GM21619 (cell line): ENCODE data around the gene AMPD3.
A peak's percentile ranks its signal among the peaks of the same experiment; 100 is the strongest.

Experiments used
- ATAC-seq: cut with Tn5 transposase; IDR thresholded peaks from one replicate; pipeline ENCODE4 v1.9.1; 2021; ENCODE audit not compliant: unreplicated experiment

The AMPD3 gene

DNA sequence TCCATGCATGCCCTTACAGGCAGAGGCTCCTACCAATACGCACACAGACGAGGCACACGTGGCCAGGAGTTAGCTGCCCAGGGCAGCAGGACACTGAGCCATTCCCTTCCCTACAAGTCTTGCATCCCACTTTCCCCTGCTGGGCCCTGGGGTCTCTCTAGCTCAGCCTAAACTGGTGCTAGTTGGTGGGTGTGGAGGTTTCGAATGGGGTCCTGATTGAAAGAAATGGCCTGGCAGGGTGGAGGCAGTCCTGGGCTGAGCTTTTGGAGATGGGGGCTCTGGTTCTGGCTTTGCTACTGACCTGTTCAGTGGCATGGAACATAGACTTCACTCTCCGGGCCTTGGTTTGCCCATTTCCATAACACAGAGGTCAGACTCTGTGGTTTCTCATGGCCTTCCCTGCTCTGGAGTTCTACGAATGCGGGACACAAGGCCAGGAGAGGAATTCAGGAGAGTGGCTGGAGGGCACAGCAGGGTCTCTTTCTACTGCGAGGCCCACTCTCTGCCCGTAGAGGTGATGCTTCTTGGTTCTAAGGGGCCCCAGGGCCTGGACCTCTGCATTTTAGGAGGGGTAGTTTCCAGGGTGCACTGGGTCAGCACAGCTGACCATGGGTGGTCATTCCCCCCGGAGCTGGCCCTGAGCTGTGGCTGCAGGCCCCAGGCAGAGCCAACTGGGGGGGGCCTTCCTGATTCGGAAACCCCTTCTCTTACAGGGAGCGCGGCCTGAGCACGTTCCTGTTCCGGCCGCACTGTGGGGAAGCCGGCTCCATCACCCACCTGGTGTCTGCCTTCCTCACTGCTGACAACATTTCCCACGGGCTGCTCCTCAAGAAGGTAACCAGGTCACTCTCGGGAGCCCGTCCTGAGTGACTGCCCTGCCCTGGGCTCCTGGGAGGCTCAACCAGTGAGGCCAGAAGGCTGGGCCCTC lies 46.0 kb downstream of the AMPD3 start:
- no peak for ATAC-seq

DNA sequence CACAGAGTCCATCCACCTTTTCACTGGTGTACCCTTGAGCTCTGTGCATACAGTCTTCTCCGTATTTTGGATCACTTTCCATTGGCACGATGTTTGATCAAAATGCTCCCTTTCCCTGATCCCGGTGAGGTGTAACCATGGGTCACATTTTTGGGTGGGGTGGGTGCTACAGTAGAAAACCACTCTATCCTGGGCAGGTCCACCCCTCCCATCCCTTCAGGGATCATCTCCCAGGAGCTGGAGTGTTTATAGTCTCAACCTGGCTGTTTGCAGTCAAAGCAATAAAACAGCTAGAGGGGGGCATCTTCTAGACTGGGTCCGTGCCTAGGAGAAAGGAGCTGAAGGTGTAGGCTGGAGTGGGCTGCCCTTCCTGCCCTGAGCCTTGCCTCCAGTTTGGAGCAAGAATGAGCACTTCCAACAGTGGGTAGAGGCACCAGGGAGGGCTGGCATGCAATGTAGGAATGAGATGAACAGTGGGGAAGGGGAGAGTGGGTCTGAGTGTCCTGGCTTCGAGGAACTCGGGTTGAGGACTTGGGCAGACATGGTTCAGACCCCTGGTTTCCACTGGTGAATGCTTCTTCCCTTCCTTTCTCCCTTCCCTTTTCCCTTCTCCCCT lies 47.1 kb downstream of the AMPD3 start:
- no peak for ATAC-seq

DNA sequence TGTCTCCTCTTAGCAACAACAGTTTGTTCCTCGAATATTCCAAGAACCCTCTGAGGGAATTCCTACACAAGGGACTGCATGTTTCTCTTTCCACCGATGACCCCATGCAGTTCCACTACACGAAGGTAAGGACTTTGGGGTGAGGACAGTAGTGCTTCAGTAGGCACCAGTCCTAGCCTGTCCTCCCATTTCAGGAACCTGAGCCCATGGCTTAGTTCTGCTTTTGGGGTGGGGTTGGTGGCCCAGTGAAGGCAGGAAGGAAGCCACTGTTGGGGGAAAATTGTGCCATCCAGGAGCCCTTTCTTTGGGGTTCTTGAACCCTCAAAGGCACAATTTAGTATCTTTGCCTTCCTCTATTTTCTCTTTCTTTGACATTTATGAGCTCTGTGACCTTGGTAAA lies 47.7 kb downstream of the AMPD3 start:
- no peak for ATAC-seq

DNA sequence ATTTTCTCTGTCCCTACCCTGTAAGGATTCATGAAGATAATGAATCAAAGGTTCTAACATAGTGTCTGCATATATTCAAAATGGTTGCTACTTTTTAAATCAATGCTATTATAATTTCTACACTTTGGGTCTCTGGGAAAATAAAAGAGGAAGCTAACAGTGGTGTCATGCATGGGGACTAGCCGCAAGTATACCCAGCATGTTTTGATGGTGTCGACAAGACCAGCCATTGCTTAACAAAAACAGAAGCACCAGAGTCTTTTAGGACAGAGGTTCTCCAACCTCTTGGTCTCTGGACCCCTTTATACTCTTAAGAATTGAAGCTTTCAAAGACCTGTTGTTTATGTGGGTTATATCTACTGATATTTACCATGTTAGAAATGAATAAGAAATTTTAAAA lies 48.2 kb downstream of the AMPD3 start:
- no peak for ATAC-seq

DNA sequence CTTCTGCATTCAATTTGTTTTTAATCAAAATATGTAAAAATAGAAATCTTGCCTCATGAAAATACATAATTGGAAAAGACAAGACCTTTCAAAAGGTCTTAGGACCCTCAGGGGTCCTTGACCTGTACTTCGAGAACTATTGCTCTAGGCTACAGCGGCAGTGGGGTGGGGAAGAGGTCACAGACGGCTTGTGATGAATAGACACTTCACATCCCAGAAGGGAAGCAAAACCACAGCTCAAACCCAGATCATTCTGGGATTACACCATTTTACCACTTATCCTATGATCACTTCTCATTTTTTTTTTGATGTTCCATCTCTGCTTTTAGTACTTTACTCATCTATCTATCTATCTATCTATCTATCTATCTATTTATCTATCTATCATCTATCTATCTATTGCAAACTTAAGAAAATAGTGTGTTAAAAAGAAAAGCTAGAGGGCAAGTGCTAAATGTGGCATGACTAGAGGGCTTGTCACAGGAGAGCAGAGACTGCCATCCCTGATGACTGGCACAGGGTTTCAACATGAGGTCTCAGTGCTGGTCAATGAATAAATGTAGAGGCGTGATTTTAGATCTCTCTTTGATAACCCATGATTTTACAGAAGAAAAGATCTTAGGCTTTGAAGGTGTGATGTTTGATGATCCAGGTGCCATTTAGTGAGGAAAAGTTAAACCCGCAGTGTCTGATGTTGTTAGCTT lies 48.9 kb downstream of the AMPD3 start:
- ATAC-seq = no peak

DNA sequence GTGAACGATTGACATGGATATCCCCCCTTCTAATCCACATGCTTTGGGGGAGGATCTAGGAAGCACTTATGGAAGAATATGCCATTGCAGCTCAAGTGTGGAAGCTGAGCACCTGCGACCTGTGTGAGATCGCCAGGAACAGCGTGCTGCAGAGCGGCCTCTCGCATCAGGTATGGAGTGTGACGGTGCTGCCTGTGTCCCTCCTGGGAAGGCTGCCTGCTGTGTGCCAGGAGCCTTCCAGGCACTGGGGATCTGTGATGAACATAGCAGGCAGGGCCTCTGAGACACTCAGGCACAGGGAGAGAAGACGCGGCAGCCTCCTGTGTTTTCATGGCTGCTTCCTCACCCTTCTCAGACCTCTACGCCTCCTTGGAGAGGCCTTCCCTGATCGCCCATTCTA lies 49.4 kb downstream of the AMPD3 start:
- no peak for ATAC-seq

DNA sequence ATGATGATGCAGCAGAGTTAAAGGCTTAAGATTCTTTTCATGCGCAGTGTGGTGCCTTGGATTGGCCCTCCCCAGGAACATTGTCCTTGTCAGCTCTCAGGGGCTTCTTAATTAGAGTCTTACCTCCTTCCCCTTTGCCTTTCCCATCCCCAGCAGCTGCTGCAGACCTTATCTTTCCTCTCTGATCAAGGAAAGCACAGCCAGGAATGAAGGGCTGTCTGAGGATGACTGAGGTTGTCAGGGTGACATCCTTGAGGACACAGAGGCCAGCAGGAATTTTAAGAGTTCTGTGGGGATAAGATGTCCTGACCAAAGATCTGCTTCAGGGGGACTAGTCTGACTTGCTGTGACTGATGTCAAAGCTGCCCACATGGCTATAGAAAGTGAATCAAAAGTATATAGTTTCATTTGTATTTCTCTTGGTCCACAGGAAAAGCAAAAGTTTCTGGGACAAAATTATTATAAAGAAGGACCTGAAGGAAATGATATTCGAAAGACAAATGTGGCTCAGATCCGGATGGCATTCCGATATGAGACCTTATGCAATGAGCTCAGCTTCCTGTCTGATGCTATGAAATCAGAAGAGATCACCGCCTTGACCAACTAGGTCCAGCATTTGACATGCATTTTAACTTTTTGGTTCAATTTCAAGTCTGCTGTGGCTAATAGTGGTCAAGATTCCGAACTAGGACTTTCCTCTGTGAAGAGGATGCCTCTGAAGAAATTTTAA lies 50.4 kb downstream of the AMPD3 start:
- no peak for ATAC-seq

DNA sequence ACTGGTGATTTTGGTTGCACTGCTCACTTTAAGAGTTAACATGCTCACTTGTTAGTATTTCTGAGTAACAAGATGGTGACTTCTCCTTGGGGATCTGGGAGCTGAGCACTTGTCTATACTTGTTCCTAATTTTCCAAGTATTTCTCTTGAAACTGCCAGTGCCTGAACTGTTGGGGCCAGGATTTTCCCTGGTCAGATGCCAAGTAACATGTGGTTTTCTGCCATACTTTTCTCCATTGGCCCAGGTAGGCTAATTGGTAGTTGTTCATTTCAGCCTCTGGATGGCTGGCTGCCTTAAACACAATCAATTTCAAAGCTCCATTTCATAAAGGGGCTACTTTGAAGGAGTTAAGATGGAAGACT lies 50.9 kb downstream of the AMPD3 start:
- ATAC-seq = no peak

DNA sequence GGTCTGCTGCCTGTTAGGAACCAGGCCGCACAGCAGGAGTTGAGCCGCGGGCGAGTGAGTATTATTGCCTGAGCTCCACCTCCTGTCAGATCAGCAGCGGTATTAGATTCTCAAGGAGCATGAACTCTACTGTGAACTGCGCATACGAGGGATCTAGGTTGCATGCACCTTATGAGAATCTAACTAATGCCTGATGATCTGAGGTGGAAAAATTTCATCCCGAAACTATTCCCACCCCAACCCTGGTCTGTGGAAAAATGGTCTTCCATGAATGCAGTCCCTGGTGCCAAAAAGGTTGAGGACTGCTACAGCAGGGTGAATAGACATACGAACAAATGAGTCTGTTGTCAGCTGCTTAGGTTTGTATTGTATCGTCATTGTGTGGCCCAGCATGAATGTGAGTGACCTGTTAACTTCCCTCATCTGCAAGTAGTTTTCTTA lies 56.1 kb downstream of the AMPD3 start:
- no peak for ATAC-seq

DNA sequence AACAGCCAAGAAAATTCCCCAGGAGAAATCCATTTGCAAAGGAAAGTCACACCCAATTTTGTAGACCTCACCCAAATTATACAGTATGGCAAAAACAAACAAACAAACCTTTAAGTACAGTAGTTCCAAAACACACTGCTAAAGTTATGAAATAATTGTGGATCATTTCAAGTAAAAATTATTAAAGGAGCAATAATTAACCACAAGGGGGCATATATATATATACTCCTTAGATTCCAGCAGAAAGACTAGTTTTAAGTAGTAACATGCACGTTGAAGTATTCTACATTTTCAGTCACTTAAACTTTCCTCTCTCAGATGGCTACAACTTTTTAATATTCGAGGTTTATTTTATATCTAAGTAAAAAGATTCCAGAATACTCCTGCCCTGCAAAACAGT lies 59.1 kb downstream of the AMPD3 start:
- ATAC-seq = no peak

DNA sequence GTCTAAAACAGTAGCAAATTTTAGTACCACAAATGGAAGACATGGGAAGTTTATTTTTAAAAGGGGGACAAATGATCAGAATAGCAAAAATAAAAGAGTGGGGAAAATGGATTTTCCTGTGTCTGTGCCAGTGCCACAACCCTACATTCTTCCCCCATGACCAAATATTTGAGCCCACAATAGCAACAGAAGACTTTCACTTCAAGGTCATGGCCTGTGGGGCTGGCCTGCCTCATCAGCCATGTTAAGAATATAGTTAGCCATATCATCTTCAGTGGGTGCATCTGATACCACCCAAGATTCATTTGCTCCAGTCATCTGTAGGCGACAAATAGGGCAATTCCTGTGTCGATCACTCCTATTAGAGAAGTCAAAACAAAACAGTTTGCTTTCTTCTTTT lies 59.6 kb downstream of the AMPD3 start:
- ATAC-seq = no peak

DNA sequence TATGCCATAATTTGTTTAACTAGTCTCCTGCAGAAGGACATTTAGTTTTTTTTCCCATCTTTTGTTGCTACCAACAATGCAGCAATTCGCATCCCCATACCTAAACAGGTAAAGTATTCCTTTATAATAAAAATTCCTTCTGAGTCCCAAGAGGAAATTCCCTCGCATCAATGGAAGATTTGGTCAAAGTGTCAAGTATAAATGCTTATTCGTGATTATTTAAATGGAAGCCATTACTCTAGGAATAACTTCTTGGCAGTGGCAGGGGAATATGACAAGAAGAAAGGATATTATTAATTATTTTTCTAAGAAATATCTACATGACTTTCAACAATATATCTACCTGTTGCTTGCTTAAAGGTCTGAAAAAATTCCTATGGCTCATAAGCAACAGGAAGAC lies 60.4 kb downstream of the AMPD3 start:
- ATAC-seq = no peak

DNA sequence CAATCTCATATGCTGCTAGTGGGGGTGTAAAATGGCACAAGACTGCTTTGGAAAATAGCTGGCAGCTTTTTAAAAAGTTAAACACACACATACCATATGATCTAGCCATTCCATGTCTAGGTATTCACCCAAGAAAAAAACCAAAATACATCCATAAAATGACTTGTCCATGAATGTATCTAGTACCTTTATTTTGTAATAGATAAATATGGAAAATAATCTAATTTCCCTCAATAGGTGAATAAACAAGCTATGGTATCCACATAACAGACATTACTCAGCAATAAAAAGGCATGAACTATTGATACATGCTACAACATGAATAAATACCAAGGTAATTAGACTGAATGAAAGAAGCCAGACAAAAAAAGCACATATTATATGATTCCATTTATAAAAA lies 63.1 kb downstream of the AMPD3 start:
- no peak for ATAC-seq

DNA sequence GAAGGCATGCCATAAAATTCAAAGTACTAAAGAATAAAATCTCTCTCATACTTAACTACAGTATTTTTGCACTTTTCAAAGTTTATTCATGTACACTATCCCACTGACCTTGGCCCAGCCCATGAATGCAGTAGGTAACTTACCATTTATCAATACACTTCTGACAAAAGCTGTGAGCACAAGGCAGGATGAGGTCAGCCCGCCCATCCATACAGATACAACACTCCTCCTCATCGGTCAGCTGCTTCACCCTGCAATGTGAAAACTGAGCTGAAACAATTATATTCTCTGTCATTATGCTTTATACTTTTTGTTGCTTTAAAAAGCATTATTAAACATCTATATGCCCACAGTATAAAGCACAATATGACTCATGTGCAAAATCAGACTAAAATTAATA lies 63.8 kb downstream of the AMPD3 start:
- ATAC-seq = no peak

DNA sequence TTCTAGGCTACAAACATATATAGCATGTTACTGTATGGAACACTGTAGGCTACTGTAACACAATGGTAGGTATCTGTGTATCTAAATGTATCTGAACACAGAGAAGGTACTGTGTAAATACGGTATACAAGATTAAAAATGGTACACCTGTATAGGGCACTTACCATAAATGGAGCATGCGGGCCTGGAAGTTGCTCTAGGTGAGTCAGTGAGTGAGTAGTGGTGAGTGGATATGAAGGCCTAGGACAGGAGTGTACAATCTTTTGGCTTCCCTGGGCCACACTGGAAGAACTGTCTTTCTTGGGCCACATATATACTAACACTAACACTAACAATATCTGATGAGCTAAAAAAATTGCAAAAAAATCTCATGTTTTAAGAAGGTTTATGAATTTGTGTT lies 64.6 kb downstream of the AMPD3 start:
- ATAC-seq = no peak

DNA sequence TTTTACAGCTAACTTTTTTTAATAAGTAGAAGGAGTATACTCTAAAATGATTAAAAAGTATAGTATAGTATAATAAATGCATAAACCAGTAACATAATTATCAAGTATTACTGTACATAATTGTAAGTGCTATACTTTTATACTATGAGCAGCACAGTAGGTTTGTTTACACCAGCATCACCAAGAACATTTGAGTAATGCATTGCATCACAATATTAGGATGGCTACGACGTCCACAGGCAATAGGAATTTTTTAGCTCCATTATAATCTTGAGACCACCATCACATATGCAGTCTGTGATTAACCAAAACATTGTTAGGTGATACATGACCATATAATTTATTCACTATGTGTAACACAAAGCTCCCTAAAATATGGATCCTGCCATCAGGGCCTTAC lies 65.5 kb downstream of the AMPD3 start:
- ATAC-seq = no peak

DNA sequence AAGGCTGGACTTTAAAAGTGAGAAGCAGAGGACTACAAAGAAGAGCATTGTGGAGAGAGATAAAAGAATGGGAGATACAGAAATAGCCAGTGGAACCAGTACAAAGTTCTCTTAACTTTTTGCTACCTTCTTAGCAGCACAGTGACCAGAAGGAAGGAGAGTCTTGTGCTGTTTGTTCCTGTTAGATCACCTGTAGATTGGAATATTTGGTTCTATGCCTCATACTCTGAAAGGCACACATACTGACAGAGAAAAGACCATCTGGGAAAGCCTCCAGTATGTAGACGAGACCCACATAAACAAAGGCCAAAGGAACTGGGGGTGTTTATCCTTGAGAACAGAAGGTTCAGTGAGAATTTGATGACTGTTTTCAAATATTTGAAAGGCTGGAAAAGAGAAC lies 67.2 kb downstream of the AMPD3 start:
- no peak for ATAC-seq

DNA sequence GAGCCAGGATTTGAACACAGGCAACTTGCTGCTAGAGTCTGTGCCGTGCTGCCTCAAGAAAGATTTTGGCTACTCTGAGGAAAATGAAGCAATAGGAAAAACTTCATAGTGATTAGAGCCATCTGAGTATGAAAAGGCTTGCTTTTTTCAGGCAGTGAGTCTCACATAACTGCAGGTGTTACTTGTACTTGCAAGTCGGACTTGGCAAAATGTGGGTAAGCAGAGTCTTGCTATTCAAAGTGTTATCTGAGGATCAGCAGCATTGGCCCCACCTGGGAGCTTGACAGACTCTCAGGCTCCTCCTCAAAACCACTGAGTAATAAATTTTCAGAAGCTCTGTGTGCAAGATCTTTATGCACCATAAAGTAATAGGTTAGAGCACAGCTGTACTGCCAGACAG lies 67.9 kb downstream of the AMPD3 start:
- ATAC-seq = no peak

DNA sequence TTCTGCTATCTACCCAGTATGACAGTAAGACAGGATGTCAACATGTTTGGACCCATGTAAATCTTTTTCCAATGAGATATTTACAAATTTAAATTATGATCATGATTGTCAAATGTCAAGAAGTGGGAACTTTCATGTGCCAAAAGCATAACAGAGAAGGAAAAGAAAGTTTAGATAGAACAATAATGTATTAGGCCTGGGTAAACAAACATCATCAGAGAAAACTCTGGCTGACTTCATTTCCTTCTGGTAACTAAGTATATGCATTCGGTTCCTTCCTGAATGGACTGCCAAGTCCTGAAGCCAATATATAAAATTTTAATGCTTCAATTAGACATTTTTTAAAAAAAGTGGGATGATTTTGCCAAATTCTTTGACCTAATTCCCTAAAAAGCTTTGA lies 69.4 kb downstream of the AMPD3 start:
- ATAC-seq = no peak

DNA sequence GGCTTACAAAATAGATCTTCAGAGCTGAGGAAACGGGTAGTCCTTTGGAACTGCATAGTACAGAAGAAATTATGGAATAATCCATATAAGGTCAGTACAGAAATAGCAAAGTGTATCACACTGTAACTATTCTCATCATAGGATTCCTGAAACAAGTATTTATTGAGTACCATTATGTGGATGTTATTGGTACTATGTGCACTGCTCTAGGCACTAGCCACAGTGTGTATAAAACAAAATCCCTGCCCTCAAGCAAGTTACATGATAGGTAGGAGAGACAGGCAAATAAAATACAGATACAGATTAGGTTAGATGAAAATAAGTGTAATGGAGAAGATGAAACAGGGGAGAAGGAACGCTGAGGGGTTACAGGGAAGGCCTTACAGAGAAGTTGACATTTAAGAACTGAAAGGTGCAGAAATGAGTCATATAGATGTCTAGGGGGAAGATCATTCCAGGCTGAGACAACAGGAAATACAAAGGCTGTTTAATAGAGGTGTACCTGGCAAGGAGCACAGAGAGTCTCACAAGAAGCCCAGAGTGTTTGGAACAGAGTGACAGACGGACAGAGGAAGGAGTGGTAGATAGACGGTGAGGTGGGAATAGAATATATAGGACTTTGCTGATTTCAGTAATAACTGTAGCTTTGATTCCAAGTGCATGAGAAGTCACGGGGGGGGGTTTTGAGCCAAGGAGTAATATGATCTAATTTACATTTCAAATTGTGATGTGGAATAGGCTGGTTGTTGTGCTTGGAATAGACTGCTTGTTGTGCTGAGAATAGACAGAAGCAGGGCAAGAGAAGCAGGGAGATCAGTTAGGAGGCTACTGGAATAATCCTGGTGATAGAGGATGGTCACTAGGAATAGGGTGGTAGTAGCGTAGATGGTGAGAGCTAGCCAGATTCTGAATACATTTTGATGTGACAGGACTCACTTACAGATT lies 72.2 kb downstream of the AMPD3 start:
- ATAC-seq = peak; percentile 90
